ENCODE measurements around the gene DENND1A.
A peak's percentile ranks its signal among the peaks of the same experiment; 100 is the strongest.
"Not testable (repeated sequence)": the region's sequence is repeated elsewhere in the genome, so short reads cannot be mapped to it uniquely, and the experiment has no call there.

DENND1A gene

GRCh38 chr9:123741214-123741613 is 188.7 kb downstream of the DENND1A start:
- DNase-seq (ENCODE audit: insufficient read length, low spot score), result no peak
- FAIRE-seq, result peak; percentile 40

GRCh38 chr9:123739902-123740301 is 190.0 kb downstream of the DENND1A start:
- FAIRE-seq (no peak), DNase-seq (ENCODE audit: insufficient read length, low spot score) (no peak)

- DNase-seq (ENCODE audit: insufficient read length, low spot score), result no peak
- FAIRE-seq, result no peak
These were observed 190.5 kb downstream of the DENND1A start for GRCh38 chr9:123739387-123739786.

GRCh38 chr9:123738648-123739047 is 191.3 kb downstream of the DENND1A start:
- FAIRE-seq, result no peak
- no peak for DNase-seq (ENCODE audit: insufficient read length, low spot score)

GRCh38 chr9:123735376-123735775 is 194.6 kb downstream of the DENND1A start:
- no peak for DNase-seq (ENCODE audit: insufficient read length, low spot score)

GRCh38 chr9:123728571-123728970 is 201.4 kb downstream of the DENND1A start:
- not testable (repeated sequence) for DNase-seq (ENCODE audit: insufficient read length, low spot score); FAIRE-seq

More at GRCh38 chr9:123735376-123735775, 194.6 kb downstream of the DENND1A start:
- FAIRE-seq, result no peak

- no peak for DNase-seq (ENCODE audit: insufficient read length, low spot score)
- FAIRE-seq, result no peak
These were observed 202.6 kb downstream of the DENND1A start for GRCh38 chr9:123727332-123727731.

- DNase-seq (ENCODE audit: insufficient read length, low spot score) (no peak), FAIRE-seq (no peak)
These were observed 204.5 kb downstream of the DENND1A start for GRCh38 chr9:123725389-123725788.

GRCh38 chr9:123724211-123724796 is 205.6 kb downstream of the DENND1A start:
- DNase-seq (ENCODE audit: insufficient read length, low spot score) (no peak), FAIRE-seq (no peak)

- no peak for FAIRE-seq
These were observed 206.6 kb downstream of the DENND1A start for GRCh38 chr9:123723135-123723875.

GRCh38 chr9:123722378-123722777 is 207.5 kb downstream of the DENND1A start:
- FAIRE-seq, result no peak
- DNase-seq (ENCODE audit: insufficient read length, low spot score), result no peak

More at GRCh38 chr9:123723135-123723875, 206.6 kb downstream of the DENND1A start:
- no peak for DNase-seq (ENCODE audit: insufficient read length, low spot score)

GRCh38 chr9:123718188-123718587 is 211.7 kb downstream of the DENND1A start:
- DNase-seq (ENCODE audit: insufficient read length, low spot score), result no peak
- FAIRE-seq, result no peak

GRCh38 chr9:123717581-123718175 is 212.2 kb downstream of the DENND1A start:
- no peak for FAIRE-seq
- DNase-seq (ENCODE audit: insufficient read length, low spot score), result no peak

- peak; percentile 73 for FAIRE-seq
These were observed 213.5 kb downstream of the DENND1A start for GRCh38 chr9:123716339-123716945.

GRCh38 chr9:123715258-123715657 is 214.7 kb downstream of the DENND1A start:
- no peak for FAIRE-seq
- no peak for DNase-seq (ENCODE audit: insufficient read length, low spot score)

More at GRCh38 chr9:123716339-123716945, 213.5 kb downstream of the DENND1A start:
- DNase-seq (ENCODE audit: insufficient read length, low spot score), result peak; percentile 18

GRCh38 chr9:123713282-123713681 is 216.6 kb downstream of the DENND1A start:
- FAIRE-seq (no peak), DNase-seq (ENCODE audit: insufficient read length, low spot score) (no peak)

GRCh38 chr9:123712399-123712798 is 217.5 kb downstream of the DENND1A start:
- DNase-seq (ENCODE audit: insufficient read length, low spot score) (no peak), FAIRE-seq (no peak)

GRCh38 chr9:123710299-123710698 is 219.6 kb downstream of the DENND1A start:
- FAIRE-seq (peak; percentile 53), DNase-seq (ENCODE audit: insufficient read length, low spot score) (no peak)

GRCh38 chr9:123702483-123702882 is 227.4 kb downstream of the DENND1A start:
- no peak for FAIRE-seq
- DNase-seq (ENCODE audit: insufficient read length, low spot score), result no peak

- no peak for DNase-seq (ENCODE audit: insufficient read length, low spot score)
- peak; percentile 66 for FAIRE-seq
These were observed 232.2 kb downstream of the DENND1A start for GRCh38 chr9:123697686-123698085.

- DNase-seq (ENCODE audit: insufficient read length, low spot score) (no peak), FAIRE-seq (no peak)
These were observed 233.4 kb downstream of the DENND1A start for GRCh38 chr9:123696476-123696875.

Data from GM19239 (cell line).